ENCODE data around the gene NOSIP. TPM values are rescaled to one million over a fixed set of nuclear protein-coding genes. Genes with fewer than 3 reads are reported as not detected.
A peak's percentile ranks its signal among the peaks of the same experiment; 100 is the strongest.

The NOSIP gene
- total RNA-seq, 1 experiment from 2014 or later = 68.5 TPM

GRCh38 chr19:49552749-49553148, 27.6 kb downstream of the NOSIP start:
- Histone ChIP-seq H3K36me3 (ENCODE audit: insufficient read depth, low read length) (peaks cover 21% of the 10 kb centered on the region), H3K4me2 (ENCODE audit: low read depth, low read length, poor library complexity, severe bottlenecking) (no peak overlapping the region), H3K4me3 (ENCODE audit: low read length) (no peak overlapping the region), H3K27me3 (ENCODE audit: low read length) (no peaks in the 10 kb centered on the region), H3K9me3 (ENCODE audit: low read length) (no peaks in the 10 kb centered on the region), H4K20me1 (ENCODE audit: insufficient read depth, low read depth, low read length) (no peaks in the 10 kb centered on the region; the same call in 1 of the 2 replicates), H2AFZ (ENCODE audit: low read length) (no peak overlapping the region), H3K27ac (ENCODE audit: low read length) (no peak overlapping the region), H3K79me2 (ENCODE audit: low read length) (no peaks in the 10 kb centered on the region), H3K9ac (ENCODE audit: low read length) (no peak overlapping the region), H3K4me1 (ENCODE audit: low read length) (no peaks in the 10 kb centered on the region), H3K9me2 (replicated peaks; ENCODE audit: insufficient read depth, low read length) (no peaks in the 10 kb centered on the region)
- no peak for DNase-seq

DNA sequence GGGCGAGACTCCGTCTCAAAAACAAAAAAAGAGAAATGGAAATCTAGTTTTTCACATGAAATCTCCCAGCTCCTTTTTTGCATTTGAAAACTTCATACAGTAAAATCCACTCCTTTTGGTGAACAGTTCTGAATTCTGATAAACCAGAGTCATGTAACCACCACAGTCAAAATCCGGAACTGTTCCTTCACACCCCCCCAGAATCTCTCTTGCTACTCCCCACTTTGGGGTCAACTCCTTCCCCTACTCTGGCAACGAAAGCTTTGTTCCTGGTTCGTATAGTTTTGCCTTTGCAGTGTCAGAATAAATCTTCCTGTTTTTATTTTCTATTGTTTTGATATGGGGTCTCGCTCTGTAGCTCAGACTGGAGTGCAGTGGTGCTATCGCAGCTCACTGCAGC, 28.8 kb downstream of the NOSIP start:
- Histone ChIP-seq H3K27ac (ENCODE audit: low read length) (no peak overlapping the region), H3K4me1 (ENCODE audit: low read length) (peaks cover 3% of the 10 kb centered on the region), H3K36me3 (ENCODE audit: insufficient read depth, low read length) (peaks cover 11% of the 10 kb centered on the region)

DNA sequence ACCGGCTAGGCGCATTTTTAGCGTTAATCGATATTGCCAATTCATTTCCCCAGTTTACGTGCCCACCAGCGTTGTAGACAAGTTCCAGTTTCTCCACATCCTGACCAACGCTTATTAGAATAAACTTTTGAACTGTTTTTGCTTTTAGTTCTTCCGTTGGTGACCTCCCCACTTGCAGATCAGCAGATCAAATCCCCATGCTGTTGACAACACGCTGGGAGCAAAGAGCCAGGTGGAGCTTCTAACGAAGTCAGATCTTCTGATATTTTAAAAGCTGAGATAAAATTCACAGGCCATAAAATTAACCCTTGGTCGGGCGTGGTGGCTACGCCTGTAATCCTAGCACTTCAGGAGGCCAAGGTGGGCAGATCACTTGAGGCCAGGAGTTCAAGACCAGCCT, 31.3 kb downstream of the NOSIP start:
- Histone ChIP-seq H3K9me3 (ENCODE audit: low read length) (no peaks in the 10 kb centered on the region), H3K4me3 (ENCODE audit: low read length) (no peak overlapping the region), H3K4me2 (ENCODE audit: low read depth, low read length, poor library complexity, severe bottlenecking) (no peak overlapping the region), H3K79me2 (ENCODE audit: low read length) (no peaks in the 10 kb centered on the region), H3K36me3 (ENCODE audit: insufficient read depth, low read length) (no peaks in the 10 kb centered on the region), H3K27ac (ENCODE audit: low read length) (no peak overlapping the region), H4K20me1 (ENCODE audit: insufficient read depth, low read depth, low read length) (no peaks in the 10 kb centered on the region), H3K9ac (ENCODE audit: low read length) (no peak overlapping the region), H3K27me3 (ENCODE audit: low read length) (no peaks in the 10 kb centered on the region), H3K4me1 (ENCODE audit: low read length) (peaks cover 3% of the 10 kb centered on the region), H2AFZ (ENCODE audit: low read length) (no peak overlapping the region), H3K9me2 (replicated peaks; ENCODE audit: insufficient read depth, low read length) (no peaks in the 10 kb centered on the region)
- DNase-seq = no peak

More for the DNA sequence above, 28.8 kb downstream of the NOSIP start:
- no peak for DNase-seq
- Histone ChIP-seq H4K20me1 (ENCODE audit: insufficient read depth, low read depth, low read length) (no peaks in the 10 kb centered on the region), H3K9ac (ENCODE audit: low read length) (no peak overlapping the region), H3K9me3 (ENCODE audit: low read length) (no peaks in the 10 kb centered on the region), H3K4me2 (ENCODE audit: low read depth, low read length, poor library complexity, severe bottlenecking) (no peak overlapping the region), H3K79me2 (ENCODE audit: low read length) (no peaks in the 10 kb centered on the region), H3K27me3 (ENCODE audit: low read length) (no peaks in the 10 kb centered on the region), H3K9me2 (replicated peaks; ENCODE audit: insufficient read depth, low read length) (no peaks in the 10 kb centered on the region), H3K4me3 (ENCODE audit: low read length) (no peak overlapping the region), H2AFZ (ENCODE audit: low read length) (no peak overlapping the region)

- H3K36me3 ChIP-seq (ENCODE audit: insufficient read depth, low read length) = no peaks in the 10 kb centered on the region
- peak overlapping the region; percentile 54 for H3K4me2 ChIP-seq (ENCODE audit: low read depth, low read length, poor library complexity, severe bottlenecking)
- peak; percentile 94 for DNase-seq
- no peaks in the 10 kb centered on the region for H3K79me2 ChIP-seq (ENCODE audit: low read length)
- H3K9ac ChIP-seq (ENCODE audit: low read length) = no peak overlapping the region
- no peaks in the 10 kb centered on the region for H3K27me3 ChIP-seq (ENCODE audit: low read length)
- H3K9me2 ChIP-seq (replicated peaks; ENCODE audit: insufficient read depth, low read length) = no peaks in the 10 kb centered on the region
- no peak overlapping the region for H3K4me3 ChIP-seq (ENCODE audit: low read length)
- no peaks in the 10 kb centered on the region for H4K20me1 ChIP-seq (ENCODE audit: insufficient read depth, low read depth, low read length)
- H3K9me3 ChIP-seq (ENCODE audit: low read length) = no peaks in the 10 kb centered on the region
- H3K27ac ChIP-seq (ENCODE audit: low read length) = no peak overlapping the region
- H3K4me1 ChIP-seq (ENCODE audit: low read length) = peaks cover 3% of the 10 kb centered on the region
- peak overlapping the region; percentile 69 for H2AFZ ChIP-seq (ENCODE audit: low read length)
Measured at GRCh38 chr19:49546825-49547565, 33.4 kb downstream of the NOSIP start.

GRCh38 chr19:49544154-49544553, 36.2 kb downstream of the NOSIP start:
- peak; percentile 40 for DNase-seq

GRCh38 chr19:49543032-49543431, 37.3 kb downstream of the NOSIP start:
- DNase-seq = no peak
- no peak overlapping the region for H3K4me2 ChIP-seq (ENCODE audit: low read depth, low read length, poor library complexity, severe bottlenecking)

More at GRCh38 chr19:49544154-49544553, 36.2 kb downstream of the NOSIP start:
- no peaks in the 10 kb centered on the region for H4K20me1 ChIP-seq (ENCODE audit: insufficient read depth, low read depth, low read length)
- H3K27ac ChIP-seq (ENCODE audit: low read length) = no peak overlapping the region
- no peak overlapping the region for H2AFZ ChIP-seq (ENCODE audit: low read length)
- peaks cover 3% of the 10 kb centered on the region for H3K4me1 ChIP-seq (ENCODE audit: low read length)
- no peaks in the 10 kb centered on the region for H3K27me3 ChIP-seq (ENCODE audit: low read length)
- no peaks in the 10 kb centered on the region for H3K9me3 ChIP-seq (ENCODE audit: low read length)
- H3K36me3 ChIP-seq (ENCODE audit: insufficient read depth, low read length) = no peaks in the 10 kb centered on the region
- no peak overlapping the region for H3K4me3 ChIP-seq (ENCODE audit: low read length)
- no peaks in the 10 kb centered on the region for H3K9me2 ChIP-seq (replicated peaks; ENCODE audit: insufficient read depth, low read length)
- H3K9ac ChIP-seq (ENCODE audit: low read length) = no peak overlapping the region
- H3K79me2 ChIP-seq (ENCODE audit: low read length) = no peaks in the 10 kb centered on the region
- H3K4me2 ChIP-seq (ENCODE audit: low read depth, low read length, poor library complexity, severe bottlenecking) = no peak overlapping the region

DNA sequence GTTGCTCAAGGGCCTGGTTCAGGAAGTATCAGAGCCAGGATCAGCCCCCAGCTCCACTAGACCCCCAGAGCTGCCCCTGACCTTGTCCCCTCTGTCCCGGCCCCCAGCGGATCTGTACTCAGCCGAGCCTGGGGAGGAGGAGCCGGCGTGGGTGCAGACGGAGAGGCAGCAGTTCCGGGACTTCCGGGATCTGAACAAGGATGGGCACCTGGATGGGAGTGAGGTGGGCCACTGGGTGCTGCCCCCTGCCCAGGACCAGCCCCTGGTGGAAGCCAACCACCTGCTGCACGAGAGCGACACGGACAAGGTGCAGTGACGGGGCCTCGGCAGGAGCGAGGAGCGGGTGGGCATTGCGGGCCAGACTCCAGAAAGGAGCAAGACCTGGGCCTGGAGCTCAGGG, 37.9 kb downstream of the NOSIP start:
- no peak overlapping the region for H3K4me2 ChIP-seq (ENCODE audit: low read depth, low read length, poor library complexity, severe bottlenecking)
- no peak overlapping the region for H3K27ac ChIP-seq (ENCODE audit: low read length)
- DNase-seq = no peak
- H3K36me3 ChIP-seq (ENCODE audit: insufficient read depth, low read length) = no peaks in the 10 kb centered on the region
- peaks cover 14% of the 10 kb centered on the region for H3K4me1 ChIP-seq (ENCODE audit: low read length)
- no peaks in the 10 kb centered on the region for H3K27me3 ChIP-seq (ENCODE audit: low read length)
- no peaks in the 10 kb centered on the region for H3K9me3 ChIP-seq (ENCODE audit: low read length)
- no peaks in the 10 kb centered on the region for H3K9me2 ChIP-seq (replicated peaks; ENCODE audit: insufficient read depth, low read length)
- H3K9ac ChIP-seq (ENCODE audit: low read length) = no peak overlapping the region
- H2AFZ ChIP-seq (ENCODE audit: low read length) = no peak overlapping the region
- H3K79me2 ChIP-seq (ENCODE audit: low read length) = no peaks in the 10 kb centered on the region
- no peaks in the 10 kb centered on the region for H4K20me1 ChIP-seq (ENCODE audit: insufficient read depth, low read depth, low read length)
- no peak overlapping the region for H3K4me3 ChIP-seq (ENCODE audit: low read length)

More at GRCh38 chr19:49543032-49543431, 37.3 kb downstream of the NOSIP start:
- H4K20me1 ChIP-seq (ENCODE audit: insufficient read depth, low read depth, low read length) = no peaks in the 10 kb centered on the region
- H3K4me1 ChIP-seq (ENCODE audit: low read length) = peaks cover 9% of the 10 kb centered on the region
- no peak overlapping the region for H3K9ac ChIP-seq (ENCODE audit: low read length)
- no peaks in the 10 kb centered on the region for H3K9me3 ChIP-seq (ENCODE audit: low read length)
- no peaks in the 10 kb centered on the region for H3K79me2 ChIP-seq (ENCODE audit: low read length)
- no peak overlapping the region for H3K27ac ChIP-seq (ENCODE audit: low read length)
- no peak overlapping the region for H3K4me3 ChIP-seq (ENCODE audit: low read length)
- no peaks in the 10 kb centered on the region for H3K9me2 ChIP-seq (replicated peaks; ENCODE audit: insufficient read depth, low read length)
- H3K36me3 ChIP-seq (ENCODE audit: insufficient read depth, low read length) = no peaks in the 10 kb centered on the region
- no peak overlapping the region for H2AFZ ChIP-seq (ENCODE audit: low read length)
- H3K27me3 ChIP-seq (ENCODE audit: low read length) = no peaks in the 10 kb centered on the region

DNA sequence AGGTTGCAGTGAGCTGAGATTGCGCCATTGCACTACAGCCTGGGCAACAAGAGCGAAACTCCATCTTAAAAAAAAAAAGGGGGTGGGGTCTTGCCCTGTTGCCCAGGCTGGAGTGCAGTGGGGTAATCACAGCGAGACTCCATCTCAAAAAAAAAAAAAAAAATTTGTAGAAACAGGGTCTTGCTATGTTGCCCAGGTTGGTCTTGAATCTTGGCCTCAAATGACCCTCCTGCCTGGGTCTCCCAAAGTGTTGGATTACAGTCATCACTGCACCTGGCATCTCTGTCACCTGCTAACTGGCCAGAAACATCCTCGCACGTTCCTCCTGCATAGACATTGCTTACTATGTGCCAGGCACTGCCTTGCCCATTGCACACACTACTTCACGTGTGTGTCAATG, 38.4 kb downstream of the NOSIP start:
- Histone ChIP-seq H3K27me3 (ENCODE audit: low read length) (no peaks in the 10 kb centered on the region), H4K20me1 (ENCODE audit: insufficient read depth, low read depth, low read length) (no peaks in the 10 kb centered on the region), H2AFZ (ENCODE audit: low read length) (no peak overlapping the region), H3K4me2 (ENCODE audit: low read depth, low read length, poor library complexity, severe bottlenecking) (no peak overlapping the region), H3K9me3 (ENCODE audit: low read length) (no peaks in the 10 kb centered on the region), H3K27ac (ENCODE audit: low read length) (no peak overlapping the region), H3K4me1 (ENCODE audit: low read length) (peaks cover 18% of the 10 kb centered on the region), H3K9ac (ENCODE audit: low read length) (no peak overlapping the region), H3K4me3 (ENCODE audit: low read length) (no peak overlapping the region), H3K36me3 (ENCODE audit: insufficient read depth, low read length) (no peaks in the 10 kb centered on the region), H3K79me2 (ENCODE audit: low read length) (no peaks in the 10 kb centered on the region), H3K9me2 (replicated peaks; ENCODE audit: insufficient read depth, low read length) (no peaks in the 10 kb centered on the region)
- no peak for DNase-seq

Measured in Karpas-422 (cell line).